ENCODE results near the gene TNFAIP8L1. TPM values are rescaled to one million over a fixed set of nuclear protein-coding genes. Genes with fewer than 3 reads are reported as not detected.

TNFAIP8L1 gene
- total RNA-seq, 1 donor from 2014 or later: 16.9 TPM

- Mint-ChIP-seq H3K36me3 (ENCODE audit: low read depth) (peaks cover 5% of the 10 kb centered on the region), H3K27me3 (ENCODE audit: low read depth) (no peaks in the 10 kb centered on the region), H3K27ac (no peak overlapping the region), H3K4me1 (ENCODE audit: low read depth) (peaks cover 13% of the 10 kb centered on the region), H3K4me3 (ENCODE audit: low read depth) (no peak overlapping the region), H3K9me3 (no peaks in the 10 kb centered on the region)
- no peak for DNase-seq (ENCODE audit: low spot score)
- intact Hi-C loops (cut with micrococcal nuclease): no loop called here
These were observed 3.3 kb downstream of the TNFAIP8L1 start for GRCh38 chr19:4642625-4643024.

GRCh38 chr19:4645718-4646117 is 6.4 kb downstream of the TNFAIP8L1 start:
- Mint-ChIP-seq H3K4me3 (ENCODE audit: low read depth) (no peak overlapping the region), H3K9me3 (no peaks in the 10 kb centered on the region), H3K27ac (no peak overlapping the region), H3K4me1 (ENCODE audit: low read depth) (peaks cover 3% of the 10 kb centered on the region), H3K36me3 (ENCODE audit: low read depth) (peaks cover 11% of the 10 kb centered on the region), H3K27me3 (ENCODE audit: low read depth) (no peaks in the 10 kb centered on the region)
- intact Hi-C loops (cut with micrococcal nuclease): no loop called here
- DNase-seq (ENCODE audit: low spot score): no peak

DNA sequence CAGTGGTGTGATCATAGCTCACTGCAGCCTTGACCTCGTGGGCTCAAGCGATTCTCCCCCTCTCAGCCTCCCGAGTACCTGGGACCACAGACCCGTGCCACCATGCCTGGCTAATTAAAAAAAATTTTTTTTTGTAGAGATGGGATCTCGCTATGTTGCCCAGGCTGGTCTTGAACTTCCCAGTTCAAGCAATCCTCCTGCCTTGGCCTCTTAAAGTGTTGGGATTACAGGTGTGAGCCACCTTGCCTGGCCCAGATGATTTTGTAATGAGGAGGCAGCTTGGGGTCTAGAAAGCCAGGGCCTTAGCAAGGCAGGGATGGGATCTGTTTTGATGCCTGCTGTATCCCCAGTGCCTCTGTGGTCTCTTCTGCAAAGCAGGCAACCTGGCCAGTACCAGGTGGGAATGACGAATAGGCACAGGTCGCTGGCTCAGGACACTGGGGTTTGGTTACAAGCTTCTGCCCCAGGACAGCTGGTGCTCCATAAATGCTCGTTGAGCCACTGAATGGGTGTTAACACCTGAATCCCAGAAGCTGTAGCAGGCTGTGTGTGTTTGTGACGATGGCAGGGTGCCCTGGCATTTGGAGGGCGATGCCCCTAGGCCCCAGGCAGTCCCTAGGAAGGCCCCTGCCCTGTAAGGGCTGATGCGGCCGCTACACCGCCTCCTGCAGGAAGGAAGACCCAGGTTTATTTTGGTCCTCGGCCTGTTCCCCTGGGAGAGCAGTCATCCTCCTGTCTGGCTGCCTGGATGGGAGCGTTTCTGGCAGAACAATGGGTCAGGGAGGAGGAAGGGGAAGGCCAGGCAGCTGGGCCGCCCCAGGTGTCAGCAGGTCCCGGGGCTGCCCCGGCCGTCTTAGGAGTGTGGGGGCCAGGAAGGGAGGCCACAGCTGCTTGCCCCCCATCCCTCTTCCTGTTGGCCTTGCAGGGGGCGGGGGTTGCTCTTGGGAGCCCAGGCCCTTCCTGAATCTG is 8.6 kb downstream of the TNFAIP8L1 start:
- no peaks in the 10 kb centered on the region for H3K27me3 Mint-ChIP-seq (ENCODE audit: low read depth)
- H3K4me3 Mint-ChIP-seq (ENCODE audit: low read depth): no peak overlapping the region
- H3K4me1 Mint-ChIP-seq (ENCODE audit: low read depth): no peaks in the 10 kb centered on the region
- intact Hi-C loops (cut with micrococcal nuclease): no loop called here
- no peaks in the 10 kb centered on the region for H3K9me3 Mint-ChIP-seq
- no peak for DNase-seq (ENCODE audit: low spot score)
- no peak overlapping the region for H3K27ac Mint-ChIP-seq
- peaks cover 11% of the 10 kb centered on the region for H3K36me3 Mint-ChIP-seq (ENCODE audit: low read depth)

- Mint-ChIP-seq H3K4me3 (ENCODE audit: low read depth) (no peak overlapping the region), H3K9me3 (no peaks in the 10 kb centered on the region)
- intact Hi-C loops (cut with micrococcal nuclease): no loop called here
These were observed 10.2 kb downstream of the TNFAIP8L1 start for GRCh38 chr19:4649392-4650047.

GRCh38 chr19:4650159-4650558 is 10.8 kb downstream of the TNFAIP8L1 start:
- intact Hi-C loops (cut with micrococcal nuclease): no loop called here
- H3K4me3 Mint-ChIP-seq (ENCODE audit: low read depth): no peak overlapping the region
- no peak overlapping the region for H3K27ac Mint-ChIP-seq
- no peaks in the 10 kb centered on the region for H3K9me3 Mint-ChIP-seq
- H3K4me1 Mint-ChIP-seq (ENCODE audit: low read depth): no peaks in the 10 kb centered on the region
- H3K27me3 Mint-ChIP-seq (ENCODE audit: low read depth): no peaks in the 10 kb centered on the region
- peaks cover 21% of the 10 kb centered on the region for H3K36me3 Mint-ChIP-seq (ENCODE audit: low read depth)
- DNase-seq (ENCODE audit: low spot score): no peak

More at GRCh38 chr19:4649392-4650047, 10.2 kb downstream of the TNFAIP8L1 start:
- no peaks in the 10 kb centered on the region for H3K4me1 Mint-ChIP-seq (ENCODE audit: low read depth)
- H3K27ac Mint-ChIP-seq: no peak overlapping the region
- no peaks in the 10 kb centered on the region for H3K27me3 Mint-ChIP-seq (ENCODE audit: low read depth)
- DNase-seq (ENCODE audit: low spot score): no peak
- peaks cover 17% of the 10 kb centered on the region for H3K36me3 Mint-ChIP-seq (ENCODE audit: low read depth)

- Mint-ChIP-seq H3K4me1 (ENCODE audit: low read depth) (no peaks in the 10 kb centered on the region), H3K4me3 (ENCODE audit: low read depth) (no peak overlapping the region), H3K36me3 (ENCODE audit: low read depth) (peaks cover 20% of the 10 kb centered on the region), H3K27me3 (ENCODE audit: low read depth) (no peaks in the 10 kb centered on the region), H3K9me3 (no peaks in the 10 kb centered on the region), H3K27ac (no peak overlapping the region)
- intact Hi-C loops (cut with micrococcal nuclease): no loop called here
- DNase-seq (ENCODE audit: low spot score): no peak
These were observed 12.8 kb downstream of the TNFAIP8L1 start for GRCh38 chr19:4652075-4652474.

- H3K27me3 Mint-ChIP-seq (ENCODE audit: low read depth): no peaks in the 10 kb centered on the region
- H3K4me1 Mint-ChIP-seq (ENCODE audit: low read depth): no peaks in the 10 kb centered on the region
These were observed 14.6 kb downstream of the TNFAIP8L1 start for GRCh38 chr19:4653793-4654436.

DNA sequence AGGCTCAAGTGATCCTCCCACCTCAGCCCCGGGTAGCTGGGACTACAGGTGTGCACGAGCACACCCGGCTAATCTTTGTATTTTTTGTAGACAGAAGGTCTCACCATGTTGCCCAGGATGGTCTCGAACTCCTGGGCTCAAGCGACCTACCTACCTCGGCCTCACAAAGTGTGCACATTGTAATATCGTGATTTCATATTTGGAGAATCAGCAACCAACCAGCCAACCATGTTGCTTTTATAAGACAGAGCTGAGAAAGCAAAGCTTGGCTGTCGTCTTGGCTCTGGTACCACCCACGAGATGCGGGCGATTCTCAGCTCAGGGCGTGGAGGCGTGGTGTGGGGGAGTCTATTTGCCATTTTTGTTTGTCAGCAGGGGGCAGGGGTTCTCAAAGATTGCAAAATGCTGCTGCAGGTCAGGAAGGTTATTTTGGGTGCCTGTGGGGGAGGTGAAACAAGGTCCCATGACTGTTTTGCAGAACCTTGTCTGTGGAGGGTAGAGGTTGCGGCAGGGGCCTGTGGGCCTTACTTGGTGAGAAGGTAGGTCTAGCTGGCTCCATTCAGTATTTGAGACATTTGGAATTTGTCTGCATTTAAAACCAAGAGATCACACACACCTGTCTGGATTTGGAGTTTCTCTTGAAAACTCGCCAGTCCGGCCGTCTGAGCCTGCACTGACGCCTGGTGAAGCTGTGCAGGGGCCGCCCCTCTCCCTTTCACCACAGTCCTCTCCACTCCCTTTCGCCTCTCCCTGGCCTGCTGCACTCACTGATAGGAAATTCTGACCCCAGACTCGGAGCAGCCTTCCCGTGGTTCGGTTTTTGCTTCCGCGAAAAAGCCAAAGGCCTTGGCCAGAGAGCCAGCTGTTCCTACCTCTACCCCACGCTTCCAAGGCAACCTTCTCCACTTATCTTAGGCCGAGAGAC is 15.4 kb downstream of the TNFAIP8L1 start:
- no peaks in the 10 kb centered on the region for H3K9me3 Mint-ChIP-seq
- no peaks in the 10 kb centered on the region for H3K4me1 Mint-ChIP-seq (ENCODE audit: low read depth)
- intact Hi-C loops (cut with micrococcal nuclease): no loop called here
- peaks cover 34% of the 10 kb centered on the region for H3K36me3 Mint-ChIP-seq (ENCODE audit: low read depth)
- H3K27me3 Mint-ChIP-seq (ENCODE audit: low read depth): no peaks in the 10 kb centered on the region
- DNase-seq (ENCODE audit: low spot score): no peak
- no peak overlapping the region for H3K27ac Mint-ChIP-seq
- no peak overlapping the region for H3K4me3 Mint-ChIP-seq (ENCODE audit: low read depth)

More at GRCh38 chr19:4653793-4654436, 14.6 kb downstream of the TNFAIP8L1 start:
- Mint-ChIP-seq H3K4me3 (ENCODE audit: low read depth) (no peak overlapping the region), H3K27ac (no peak overlapping the region), H3K9me3 (no peaks in the 10 kb centered on the region), H3K36me3 (ENCODE audit: low read depth) (peaks cover 33% of the 10 kb centered on the region)
- intact Hi-C loops (cut with micrococcal nuclease): no loop called here
- no peak for DNase-seq (ENCODE audit: low spot score)

DNA sequence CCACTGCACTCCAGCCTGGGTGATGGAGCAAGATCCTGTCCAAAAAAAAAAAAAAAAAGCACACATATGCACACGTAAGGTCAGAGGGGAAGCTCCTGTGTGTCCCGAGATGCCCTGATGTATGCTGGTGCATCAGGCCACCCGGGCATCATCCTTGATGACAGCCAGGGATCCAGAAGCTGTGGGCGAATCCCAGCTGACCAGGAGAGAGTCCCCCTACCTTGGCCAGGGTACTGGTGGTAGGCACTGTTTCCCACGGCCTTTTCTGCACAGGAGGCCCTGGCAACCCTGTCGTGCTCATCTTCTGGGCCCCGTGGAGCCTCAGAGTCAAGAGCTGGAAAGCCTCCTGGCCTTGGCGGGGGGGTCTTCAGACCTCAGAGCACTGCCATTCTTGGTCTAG is 16.8 kb downstream of the TNFAIP8L1 start:
- intact Hi-C loops (cut with micrococcal nuclease): no loop called here
- Mint-ChIP-seq H3K27ac (no peak overlapping the region), H3K4me1 (ENCODE audit: low read depth) (peaks cover under 1% of the 10 kb centered on the region), H3K4me3 (ENCODE audit: low read depth) (no peak overlapping the region), H3K9me3 (no peaks in the 10 kb centered on the region), H3K36me3 (ENCODE audit: low read depth) (peaks cover 47% of the 10 kb centered on the region), H3K27me3 (ENCODE audit: low read depth) (no peaks in the 10 kb centered on the region)
- DNase-seq (ENCODE audit: low spot score): no peak

DNA sequence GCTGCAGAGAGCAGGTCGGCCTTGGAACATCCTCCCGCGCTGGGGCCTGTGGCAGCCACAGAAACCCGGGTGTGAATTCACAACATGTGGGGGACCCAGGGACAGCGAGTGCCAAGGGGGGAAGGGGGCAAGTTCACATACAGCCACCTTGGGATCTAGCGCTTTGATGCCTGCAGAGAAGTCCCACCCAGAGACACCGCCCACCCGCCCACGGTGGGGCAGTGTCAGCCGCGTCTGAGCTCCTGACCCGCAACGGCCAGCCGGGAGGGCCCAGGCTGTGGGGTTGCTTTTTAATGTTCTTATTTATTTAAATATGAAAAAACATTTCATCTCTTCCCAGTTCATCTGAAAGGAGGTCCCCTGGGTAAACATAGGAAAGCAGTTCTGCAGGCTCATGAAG is 17.9 kb downstream of the TNFAIP8L1 start:
- Mint-ChIP-seq H3K4me3 (ENCODE audit: low read depth) (no peak overlapping the region), H3K27me3 (ENCODE audit: low read depth) (no peaks in the 10 kb centered on the region), H3K4me1 (ENCODE audit: low read depth) (peaks cover 4% of the 10 kb centered on the region), H3K36me3 (ENCODE audit: low read depth) (peaks cover 55% of the 10 kb centered on the region), H3K9me3 (no peaks in the 10 kb centered on the region), H3K27ac (no peak overlapping the region)
- no peak for DNase-seq (ENCODE audit: low spot score)
- intact Hi-C loops (cut with micrococcal nuclease): no loop called here

GRCh38 chr19:4657835-4658234 is 18.5 kb downstream of the TNFAIP8L1 start:
- Mint-ChIP-seq H3K36me3 (ENCODE audit: low read depth) (peaks cover 61% of the 10 kb centered on the region), H3K27me3 (ENCODE audit: low read depth) (no peaks in the 10 kb centered on the region), H3K4me3 (ENCODE audit: low read depth) (no peak overlapping the region), H3K27ac (no peak overlapping the region), H3K9me3 (no peaks in the 10 kb centered on the region), H3K4me1 (ENCODE audit: low read depth) (peaks cover 4% of the 10 kb centered on the region)
- no peak for DNase-seq (ENCODE audit: low spot score)
- intact Hi-C loops (cut with micrococcal nuclease): no loop called here

- H3K4me1 Mint-ChIP-seq (ENCODE audit: low read depth): peaks cover 4% of the 10 kb centered on the region
- H3K36me3 Mint-ChIP-seq (ENCODE audit: low read depth): peaks cover 55% of the 10 kb centered on the region
- no peak overlapping the region for H3K4me3 Mint-ChIP-seq (ENCODE audit: low read depth)
- H3K27ac Mint-ChIP-seq: no peak overlapping the region
- H3K27me3 Mint-ChIP-seq (ENCODE audit: low read depth): no peaks in the 10 kb centered on the region
- DNase-seq (ENCODE audit: low spot score): no peak
- no peaks in the 10 kb centered on the region for H3K9me3 Mint-ChIP-seq
- intact Hi-C loops (cut with micrococcal nuclease): no loop called here
These were observed 21.0 kb downstream of the TNFAIP8L1 start for GRCh38 chr19:4660181-4660791.
